Muscle layer of colon (tissue), 2 donors: Measurements from ENCODE around the gene IL13.

Source experiments
- H3K27ac ChIP-seq: one replicate; pipeline ENCODE4 v1.7.0; 2013; ENCODE audit warnings: low read depth, mild to moderate bottlenecking, low read length, moderate library complexity
- H3K27me3 ChIP-seq, 2 donors: one replicate each; pipeline ENCODE4 v1.7.0; 2013; ENCODE audit warnings: low read length in 2 of 2, mild to moderate bottlenecking in 2 of 2; ENCODE audit not compliant: insufficient read depth in 2 of 2, control insufficient read depth in 1 of 2
- H3K36me3 ChIP-seq: one replicate; pipeline ENCODE4 v1.7.0; 2013; ENCODE audit warnings: mild to moderate bottlenecking, low read length; ENCODE audit not compliant: insufficient read depth
- H3K4me1 ChIP-seq: one replicate; pipeline ENCODE4 v1.7.0; 2013; ENCODE audit warnings: mild to moderate bottlenecking, low read length; ENCODE audit not compliant: insufficient read depth
- H3K4me3 ChIP-seq, 2 donors: one replicate each; pipeline ENCODE4 v1.7.0; 2013; ENCODE audit warnings: low read length in 2 of 2, low read depth in 1 of 2, mild to moderate bottlenecking in 1 of 2, moderate library complexity in 1 of 2
- H3K9ac ChIP-seq: one replicate; pipeline ENCODE4 v1.7.0; 2013; ENCODE audit warnings: low read length
- H3K9me3 ChIP-seq: one replicate; pipeline ENCODE4 v1.7.0; 2013; ENCODE audit warnings: mild to moderate bottlenecking, low read length
- donor health status: abdominal sarcoma.
- donor health status: Adenocarcinoma of cecum.

IL13 gene

GRCh38 chr5:132666310-132667123 lies 8.5 kb downstream of the IL13 start:
- Histone ChIP-seq H3K9me3 (no peaks in the 10 kb centered on the region), H3K27me3 (no peaks in the 10 kb centered on the region), H3K27ac (no peak overlapping the region), H3K9ac (no peak overlapping the region), H3K4me1 (no peaks in the 10 kb centered on the region), H3K36me3 (no peaks in the 10 kb centered on the region), H3K4me3 (no peak overlapping the region)

GRCh38 chr5:132667309-132667708 lies 9.3 kb downstream of the IL13 start:
- Histone ChIP-seq H3K27ac (no peak overlapping the region), H3K9me3 (no peaks in the 10 kb centered on the region), H3K27me3 (no peaks in the 10 kb centered on the region), H3K36me3 (no peaks in the 10 kb centered on the region), H3K9ac (no peak overlapping the region), H3K4me3 (no peak overlapping the region), H3K4me1 (no peaks in the 10 kb centered on the region)

GRCh38 chr5:132667761-132668705 lies 10.1 kb downstream of the IL13 start:
- Histone ChIP-seq H3K4me3 (no peak overlapping the region), H3K9me3 (no peaks in the 10 kb centered on the region), H3K36me3 (no peaks in the 10 kb centered on the region), H3K27ac (no peak overlapping the region), H3K27me3 (no peaks in the 10 kb centered on the region), H3K9ac (no peak overlapping the region), H3K4me1 (no peaks in the 10 kb centered on the region)

- H3K9me3 ChIP-seq = no peaks in the 10 kb centered on the region
These were observed 10.9 kb downstream of the IL13 start for GRCh38 chr5:132668706-132669454.

GRCh38 chr5:132669455-132669820 lies 11.5 kb downstream of the IL13 start:
- Histone ChIP-seq H3K36me3 (no peaks in the 10 kb centered on the region), H3K27ac (no peak overlapping the region), H3K27me3 (no peaks in the 10 kb centered on the region), H3K9me3 (no peaks in the 10 kb centered on the region), H3K9ac (no peak overlapping the region), H3K4me3 (no peak overlapping the region), H3K4me1 (peaks cover 4% of the 10 kb centered on the region)

More at GRCh38 chr5:132668706-132669454, 10.9 kb downstream of the IL13 start:
- H3K27me3 ChIP-seq = no peaks in the 10 kb centered on the region
- H3K36me3 ChIP-seq = no peaks in the 10 kb centered on the region
- H3K27ac ChIP-seq = no peak overlapping the region
- no peaks in the 10 kb centered on the region for H3K4me1 ChIP-seq
- no peak overlapping the region for H3K9ac ChIP-seq
- H3K4me3 ChIP-seq = no peak overlapping the region

GRCh38 chr5:132669966-132670882 lies 12.3 kb downstream of the IL13 start:
- Histone ChIP-seq H3K9ac (no peak overlapping the region), H3K4me1 (peaks cover 12% of the 10 kb centered on the region), H3K9me3 (no peaks in the 10 kb centered on the region), H3K27ac (no peak overlapping the region), H3K36me3 (no peaks in the 10 kb centered on the region), H3K4me3 (no peak overlapping the region), H3K27me3 (no peaks in the 10 kb centered on the region)

GRCh38 chr5:132671000-132671399 lies 13.0 kb downstream of the IL13 start:
- Histone ChIP-seq H3K36me3 (no peaks in the 10 kb centered on the region), H3K4me1 (peaks cover 12% of the 10 kb centered on the region), H3K27me3 (no peaks in the 10 kb centered on the region), H3K4me3 (no peak overlapping the region), H3K27ac (no peak overlapping the region), H3K9me3 (no peaks in the 10 kb centered on the region), H3K9ac (no peak overlapping the region)

- peaks cover 18% of the 10 kb centered on the region for H3K4me1 ChIP-seq
- H3K4me3 ChIP-seq = no peak overlapping the region
- no peaks in the 10 kb centered on the region for H3K9me3 ChIP-seq
- H3K27ac ChIP-seq = no peak overlapping the region
- H3K36me3 ChIP-seq = no peaks in the 10 kb centered on the region
- H3K9ac ChIP-seq = no peak overlapping the region
- no peaks in the 10 kb centered on the region for H3K27me3 ChIP-seq
These were observed 15.5 kb downstream of the IL13 start for GRCh38 chr5:132673488-132673887.

- Histone ChIP-seq H3K27ac (peak within 1 kb of the TSS; percentile 32), H3K4me1 (peaks cover 18% of the 10 kb centered on the region)
These were observed 16.1 kb downstream of the IL13 start, which contains the start of gene IL4 for GRCh38 chr5:132673939-132674630. IL4 (plus strand) TSS chr5:132673989; CDS start chr5:132674051, 62 bp downstream.

More at GRCh38 chr5:132673939-132674630, 16.1 kb downstream of the IL13 start, which contains the start of gene IL4:
- H3K9me3 ChIP-seq = no peaks in the 10 kb centered on the region
- peak within 1 kb of the TSS in 1 of 2 donors; percentile 20 for H3K4me3 ChIP-seq
- no peaks in the 10 kb centered on the region for H3K36me3 ChIP-seq
- H3K9ac ChIP-seq = no peak within 1 kb of the TSS
- no peaks in the 10 kb centered on the region for H3K27me3 ChIP-seq
